ENCODE measurements around the gene BCAS1. TPM values are rescaled to one million over a fixed set of nuclear protein-coding genes. Genes with fewer than 3 reads are reported as not detected.

The BCAS1 gene
- total RNA-seq, 1 donor from 2014 or later, result 0.81 TPM

DNA sequence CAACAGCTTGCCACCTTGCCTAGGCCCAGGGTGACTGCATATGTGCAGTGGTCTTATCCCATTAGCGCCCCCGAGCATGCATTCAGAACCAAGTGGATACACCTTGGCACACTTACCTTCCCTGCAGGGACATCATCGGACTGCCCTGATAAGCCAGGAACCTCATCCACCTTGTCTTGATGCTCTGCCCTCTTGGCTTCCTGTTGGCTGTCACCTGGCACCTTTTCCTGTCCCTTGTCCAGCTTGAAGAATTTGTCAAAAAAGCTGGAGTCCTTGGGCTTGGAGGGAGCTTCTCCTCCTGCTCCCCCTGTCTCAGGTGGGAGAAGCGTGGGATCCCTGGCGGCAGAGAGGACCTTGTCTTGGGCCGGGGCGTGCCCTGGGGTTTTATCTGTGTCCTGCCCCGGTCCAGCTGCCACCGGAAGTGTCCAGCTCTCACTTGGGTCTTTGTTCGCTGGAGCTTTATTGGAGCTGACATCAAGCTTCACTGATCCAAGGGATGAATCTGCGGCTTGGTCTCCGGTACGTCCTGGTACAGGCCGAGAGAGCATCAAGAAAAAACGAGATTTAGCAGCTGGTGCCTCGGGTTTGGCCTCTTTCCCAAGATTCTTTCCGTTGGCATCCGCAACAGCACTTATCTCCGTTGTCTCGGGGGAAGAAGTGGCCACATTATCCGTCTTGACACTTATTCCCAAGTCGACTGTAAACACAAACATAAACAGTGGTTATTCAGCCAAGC, 42.0 kb downstream of the BCAS1 start:
- Mint-ChIP-seq H3K27ac (no peak overlapping the region), H3K4me3 (ENCODE audit: low read depth) (no peak overlapping the region), H3K36me3 (ENCODE audit: insufficient read depth) (no peaks in the 10 kb centered on the region), H3K4me1 (ENCODE audit: low read depth) (peaks cover 2% of the 10 kb centered on the region), H3K9me3 (ENCODE audit: low read depth) (peaks cover 13% of the 10 kb centered on the region), H3K27me3 (peaks cover 2% of the 10 kb centered on the region)
- TF ChIP-seq, protein P1, sequence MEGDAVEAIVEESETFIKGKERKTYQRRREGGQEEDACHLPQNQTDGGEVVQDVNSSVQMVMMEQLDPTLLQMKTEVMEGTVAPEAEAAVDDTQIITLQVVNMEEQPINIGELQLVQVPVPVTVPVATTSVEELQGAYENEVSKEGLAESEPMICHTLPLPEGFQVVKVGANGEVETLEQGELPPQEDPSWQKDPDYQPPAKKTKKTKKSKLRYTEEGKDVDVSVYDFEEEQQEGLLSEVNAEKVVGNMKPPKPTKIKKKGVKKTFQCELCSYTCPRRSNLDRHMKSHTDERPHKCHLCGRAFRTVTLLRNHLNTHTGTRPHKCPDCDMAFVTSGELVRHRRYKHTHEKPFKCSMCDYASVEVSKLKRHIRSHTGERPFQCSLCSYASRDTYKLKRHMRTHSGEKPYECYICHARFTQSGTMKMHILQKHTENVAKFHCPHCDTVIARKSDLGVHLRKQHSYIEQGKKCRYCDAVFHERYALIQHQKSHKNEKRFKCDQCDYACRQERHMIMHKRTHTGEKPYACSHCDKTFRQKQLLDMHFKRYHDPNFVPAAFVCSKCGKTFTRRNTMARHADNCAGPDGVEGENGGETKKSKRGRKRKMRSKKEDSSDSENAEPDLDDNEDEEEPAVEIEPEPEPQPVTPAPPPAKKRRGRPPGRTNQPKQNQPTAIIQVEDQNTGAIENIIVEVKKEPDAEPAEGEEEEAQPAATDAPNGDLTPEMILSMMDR (IDR thresholded peaks at IDR 0.05; ENCODE audit: unreplicated experiment), result no peak
- no peak for DNase-seq (ENCODE audit: low spot score, unreplicated experiment)

- no peak overlapping the region for H3K27ac Mint-ChIP-seq
- peaks cover 2% of the 10 kb centered on the region for H3K4me1 Mint-ChIP-seq (ENCODE audit: low read depth)
- H3K9me3 Mint-ChIP-seq (ENCODE audit: low read depth), result peaks cover 9% of the 10 kb centered on the region
- no peaks in the 10 kb centered on the region for H3K36me3 Mint-ChIP-seq (ENCODE audit: insufficient read depth)
- peaks cover 2% of the 10 kb centered on the region for H3K27me3 Mint-ChIP-seq
- no peak overlapping the region for H3K4me3 Mint-ChIP-seq (ENCODE audit: low read depth)
- DNase-seq (ENCODE audit: low spot score, unreplicated experiment), result no peak
- TF ChIP-seq, protein P1 (IDR thresholded peaks at IDR 0.05; ENCODE audit: unreplicated experiment), result no peak
These were observed 42.7 kb downstream of the BCAS1 start for GRCh38 chr20:54027704-54028103.

GRCh38 chr20:54026295-54027064, 43.9 kb downstream of the BCAS1 start:
- H3K4me3 Mint-ChIP-seq (ENCODE audit: low read depth), result no peak overlapping the region
- no peak overlapping the region for H3K27ac Mint-ChIP-seq
- no peaks in the 10 kb centered on the region for H3K36me3 Mint-ChIP-seq (ENCODE audit: insufficient read depth)
- TF ChIP-seq, protein P1 (IDR thresholded peaks at IDR 0.05; ENCODE audit: unreplicated experiment), result no peak
- peaks cover 2% of the 10 kb centered on the region for H3K27me3 Mint-ChIP-seq
- no peak for DNase-seq (ENCODE audit: low spot score, unreplicated experiment)
- H3K4me1 Mint-ChIP-seq (ENCODE audit: low read depth), result peaks cover 2% of the 10 kb centered on the region
- H3K9me3 Mint-ChIP-seq (ENCODE audit: low read depth), result no peaks in the 10 kb centered on the region

- Mint-ChIP-seq H3K4me3 (ENCODE audit: low read depth) (no peak overlapping the region), H3K4me1 (ENCODE audit: low read depth) (peaks cover 2% of the 10 kb centered on the region), H3K36me3 (ENCODE audit: insufficient read depth) (no peaks in the 10 kb centered on the region), H3K9me3 (ENCODE audit: low read depth) (no peaks in the 10 kb centered on the region), H3K27me3 (peaks cover under 1% of the 10 kb centered on the region), H3K27ac (no peak overlapping the region)
- no peak for DNase-seq (ENCODE audit: low spot score, unreplicated experiment)
- TF ChIP-seq, protein P1 (IDR thresholded peaks at IDR 0.05; ENCODE audit: unreplicated experiment), result no peak
These were observed 45.1 kb downstream of the BCAS1 start for GRCh38 chr20:54025251-54025771.

DNA sequence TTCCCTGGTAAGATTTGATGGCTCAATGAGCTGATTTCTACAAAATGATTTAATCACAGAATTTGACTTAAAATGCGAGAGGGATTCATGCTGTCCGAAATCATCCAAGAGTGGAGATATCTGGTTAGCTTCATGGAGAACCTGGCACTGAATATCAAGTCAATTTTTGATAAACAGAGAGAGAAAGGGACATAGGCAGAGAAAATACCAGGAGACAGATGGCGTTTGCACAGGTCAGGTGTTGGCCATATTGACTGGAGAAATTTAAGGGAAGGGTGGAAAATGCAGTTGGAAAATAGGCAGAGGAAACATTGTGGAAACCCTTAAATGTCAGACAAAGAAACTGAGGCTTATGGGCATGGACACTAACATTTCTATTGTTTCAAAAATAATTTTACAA, 47.0 kb downstream of the BCAS1 start:
- Mint-ChIP-seq H3K4me1 (ENCODE audit: low read depth) (peaks cover 2% of the 10 kb centered on the region), H3K27me3 (no peaks in the 10 kb centered on the region), H3K27ac (no peak overlapping the region)

More for the DNA sequence above, 47.0 kb downstream of the BCAS1 start:
- Mint-ChIP-seq H3K4me3 (ENCODE audit: low read depth) (no peak overlapping the region), H3K36me3 (ENCODE audit: insufficient read depth) (no peaks in the 10 kb centered on the region), H3K9me3 (ENCODE audit: low read depth) (no peaks in the 10 kb centered on the region)
- TF ChIP-seq, protein P1 (IDR thresholded peaks at IDR 0.05; ENCODE audit: unreplicated experiment), result no peak
- no peak for DNase-seq (ENCODE audit: low spot score, unreplicated experiment)
